Right cardiac atrium (tissue), 5 donors: ENCODE results near the gene UBE4B. TPM values are rescaled to one million over a fixed set of nuclear protein-coding genes. Genes with fewer than 3 reads are reported as not detected.
"Not testable (repeated sequence)": the region's sequence is repeated elsewhere in the genome, so short reads cannot be mapped to it uniquely, and the experiment has no call there.

Experiments
- ATAC-seq, 2 donors: fragments of 200-7000 bp; cut with Tn5 transposase; one replicate each; pipeline versions ENCODE4 v1.8.0 to v1.9.1; 2020; ENCODE audit warnings: moderate library complexity in 2 of 2, mild to moderate bottlenecking in 1 of 2
- DNase-seq, 3 donors: peaks; one replicate each; pipeline ENCODE4 v3.0.0-alpha.2; 2020
- H3K27ac ChIP-seq: one replicate; pipeline ENCODE4 v1.5.1; 2013; ENCODE audit warnings: mild to moderate bottlenecking, low read length, control low read depth, moderate library complexity
- H3K27me3 ChIP-seq: one replicate; pipeline ENCODE4 v1.6.1; 2013; ENCODE audit not compliant: control insufficient read depth, insufficient read depth
- H3K4me1 ChIP-seq: one replicate; pipeline ENCODE4 v1.6.1; 2013; ENCODE audit warnings: low read length; ENCODE audit not compliant: control insufficient read depth, insufficient read depth
- H3K4me3 ChIP-seq: one replicate; pipeline ENCODE4 v1.5.1; 2013; ENCODE audit warnings: low read length, control low read depth
- H3K9me3 ChIP-seq: one replicate; pipeline ENCODE4 v1.6.1; 2013; ENCODE audit warnings: low read length; ENCODE audit not compliant: control insufficient read depth
- WGBS: extraction: QIAGEN DNeasy Blood & Tissue Kit; methylation state at CpG from one replicate; pipeline ENCODE4 v1.1.7; 2013; 5-methylcytosine and 5-hydroxymethylcytosine counted together
- intact Hi-C, 4 donors: fragments of 100-400 bp; cut with DNase I; formaldehyde crosslinking; loops; one replicate each; pipeline versions ENCODE4 v1.11.0 to v1.14.0; 2022 to 2023
- polyA plus RNA-seq: library from polyadenylated mRNA; stranded (reverse); fragments of 200-250 nt; gene quantifications from one replicate; pipeline ENCODE4 v1.2.3, GENCODE V29; 2013
- total RNA-seq, 4 donors: library from RNA; stranded (reverse); fragmentation: NEBNext Ultra II Directional; extraction: Animal tissue kit (Norgen Biotek cat#: 25700); gene quantifications; one replicate each; pipeline ENCODE4 v1.2.1, GENCODE V29; 2021
- donor health status: healthy with polysubstance abuse.
- donor health status: DM: no; HTN: yes; CAD: no.
- donor health status: DM: no; HTN: no; CAD: no.
- donor health status: DM: no; HTN: yes; CAD: no; lungs with severe emphysema.
- donor health status: DM: yes; HTN: yes; CAD: no.

Gene UBE4B
- total and polyA plus RNA-seq, 5 donors: 24.1 to 90.5 (median 62.8) TPM

DNA sequence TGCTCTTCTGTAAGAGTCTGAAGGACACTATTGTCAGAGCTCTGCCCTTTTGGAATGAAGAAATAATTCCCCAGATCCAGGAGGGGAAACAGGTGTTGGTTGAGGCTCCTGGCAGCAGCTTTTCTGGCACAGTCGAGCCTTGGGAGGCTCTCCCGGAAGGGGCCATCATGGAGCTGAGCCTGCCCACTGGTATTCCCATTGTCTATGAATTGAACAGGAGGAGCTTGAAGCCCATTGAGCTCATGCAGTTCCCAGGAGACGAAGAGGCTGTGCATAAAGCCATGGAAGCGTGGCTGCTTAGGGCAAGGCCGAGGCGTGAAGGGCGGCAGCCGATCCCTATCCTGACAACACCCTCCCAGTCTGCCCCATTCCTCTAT lies 26.6 kb downstream of the UBE4B start:
- Histone ChIP-seq H3K27me3 (no peaks in the 10 kb centered on the region), H3K4me1 (peaks cover 11% of the 10 kb centered on the region), H3K27ac (no peak overlapping the region), H3K4me3 (no peak overlapping the region), H3K9me3 (no peaks in the 10 kb centered on the region)
- 72% methylated on average over 8 of the region's 8 CpGs for WGBS
- peak; percentile 11 to 37 for ATAC-seq
- intact Hi-C loops: no loop called here
- no peak for DNase-seq

DNA sequence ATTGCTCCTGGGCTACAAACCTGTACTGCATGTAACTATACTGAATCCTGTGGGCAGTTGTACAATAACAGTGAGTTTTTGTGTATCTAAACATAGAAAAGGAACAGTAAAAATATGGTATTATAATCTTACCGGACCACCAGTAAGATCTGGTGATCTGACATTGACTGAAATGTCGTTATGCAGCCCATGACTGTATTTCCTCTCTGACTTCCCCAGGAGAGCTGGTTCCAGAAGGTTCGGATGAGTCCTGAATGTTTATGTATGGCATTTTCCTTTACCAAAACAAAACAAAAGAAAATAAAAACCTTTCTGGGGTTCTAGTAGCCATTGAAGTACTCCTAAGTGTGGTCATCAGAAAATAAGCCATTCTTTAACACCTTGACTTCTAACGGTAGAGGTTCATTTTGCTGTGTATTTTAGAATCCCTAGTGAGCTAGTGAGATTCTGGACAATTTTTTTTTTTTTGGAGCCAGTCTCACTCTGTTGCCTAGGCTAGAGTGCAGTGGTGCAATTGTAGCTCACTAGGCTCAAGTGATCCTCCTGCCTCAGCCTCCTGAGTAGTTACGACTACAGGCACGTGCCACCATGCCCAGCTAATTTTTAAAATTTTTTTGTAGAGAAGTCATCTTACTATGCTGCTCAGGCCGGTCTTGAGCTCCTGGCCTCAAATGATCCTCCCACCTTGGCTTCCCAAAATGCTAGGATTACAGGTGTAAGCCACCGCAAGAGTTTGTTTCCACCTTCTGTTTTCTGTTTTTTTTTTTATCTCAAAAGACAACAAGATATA lies 27.7 kb downstream of the UBE4B start:
- H3K27me3 ChIP-seq: no peaks in the 10 kb centered on the region
- intact Hi-C loops: no loop called here
- no peak overlapping the region for H3K4me3 ChIP-seq
- WGBS: 82% methylated on average over 8 of the region's 8 CpGs
- DNase-seq: no peak
- no peak overlapping the region for H3K27ac ChIP-seq
- no peaks in the 10 kb centered on the region for H3K9me3 ChIP-seq
- ATAC-seq: no peak
- peaks cover 14% of the 10 kb centered on the region for H3K4me1 ChIP-seq

DNA sequence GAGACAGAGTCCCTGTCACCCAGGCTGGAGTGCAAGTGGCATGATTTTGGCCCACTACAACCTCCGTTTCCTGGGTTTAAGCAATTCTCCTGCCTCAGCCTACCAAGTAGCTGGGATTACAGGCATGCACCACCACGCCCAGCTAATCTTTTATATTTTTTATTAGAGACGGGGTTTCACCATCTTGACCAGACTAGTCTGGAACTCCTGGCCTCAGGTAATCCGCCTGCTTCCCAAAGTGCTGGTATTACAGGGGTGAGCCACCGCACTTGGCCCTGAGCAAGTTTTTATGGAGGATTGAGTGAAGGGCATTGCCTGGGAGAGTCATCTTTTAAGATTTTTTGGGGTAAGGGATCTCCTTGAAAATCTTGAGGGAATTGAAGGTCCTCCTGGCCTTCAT lies 28.5 kb downstream of the UBE4B start:
- Histone ChIP-seq H3K4me1 (peaks cover 18% of the 10 kb centered on the region), H3K4me3 (no peak overlapping the region), H3K27me3 (no peaks in the 10 kb centered on the region), H3K27ac (no peak overlapping the region), H3K9me3 (no peaks in the 10 kb centered on the region)
- intact Hi-C loops: no loop called here
- 92% methylated on average over 5 of the region's 5 CpGs for WGBS
- no peak for DNase-seq
- ATAC-seq: no peak

DNA sequence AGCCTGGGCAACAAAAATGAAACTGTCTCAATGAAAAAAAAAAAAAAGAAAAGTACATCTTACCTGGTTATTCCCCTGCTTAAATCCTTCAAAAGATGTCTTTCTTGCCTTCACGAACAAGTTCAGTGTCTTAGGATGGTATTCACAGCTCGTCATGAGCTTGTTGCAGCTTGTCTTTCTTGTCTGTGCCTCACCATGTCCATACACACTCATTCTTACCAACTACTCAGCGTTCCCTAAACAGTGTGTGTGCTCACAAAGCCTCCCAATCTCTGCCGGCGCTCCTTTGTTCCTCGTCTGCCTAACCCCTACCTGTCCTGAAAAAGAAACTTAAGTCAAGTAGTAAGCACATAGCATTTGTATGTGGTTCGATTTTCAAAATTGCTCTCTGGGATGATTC lies 31.1 kb downstream of the UBE4B start:
- intact Hi-C loops: no loop called here

DNA sequence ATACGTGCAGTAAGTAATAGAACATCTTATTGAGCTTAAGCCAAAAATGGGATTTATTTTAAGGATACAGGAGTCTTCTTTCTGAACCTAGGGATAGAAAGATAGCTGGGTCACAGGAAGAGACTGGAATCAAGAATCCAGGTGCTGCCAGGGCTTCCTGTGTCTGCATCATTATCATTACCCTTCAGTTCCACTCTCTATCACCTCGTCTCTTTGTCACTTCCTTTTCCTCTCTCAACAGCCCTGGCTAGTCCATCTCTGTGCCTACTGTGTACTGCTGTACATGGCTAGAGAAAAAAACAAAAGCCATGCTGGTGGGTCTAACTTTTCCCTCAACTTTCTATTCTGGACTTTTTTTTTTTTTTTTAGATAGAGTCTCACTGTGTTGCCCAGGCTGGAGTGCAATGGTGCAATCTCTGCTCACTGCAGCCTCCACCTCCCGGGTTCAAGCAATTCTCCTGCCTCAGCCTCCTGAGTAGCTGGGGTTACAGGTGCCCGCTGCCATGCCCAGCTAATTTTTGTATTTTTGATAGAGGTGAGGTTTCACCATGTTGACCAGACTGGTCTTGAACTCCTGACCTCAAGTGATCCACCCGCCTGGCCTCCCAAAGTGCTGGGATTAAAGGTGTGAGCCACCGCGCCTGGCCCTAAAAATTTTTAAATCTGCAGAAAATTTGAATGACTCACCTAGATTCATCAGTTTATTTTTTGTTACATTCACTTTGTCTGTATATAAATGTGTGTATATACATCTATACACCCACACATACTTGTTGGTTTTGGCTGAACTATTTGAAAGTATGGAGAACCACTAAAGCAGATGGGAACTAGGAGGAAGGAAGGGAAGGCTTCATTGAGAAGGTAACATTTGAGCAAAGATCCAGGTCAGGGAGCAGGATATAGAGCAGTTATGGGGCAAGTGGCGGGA lies 31.9 kb downstream of the UBE4B start:
- WGBS: 81% methylated on average over 8 of the region's 8 CpGs
- Histone ChIP-seq H3K4me1 (peaks cover 13% of the 10 kb centered on the region), H3K4me3 (no peak overlapping the region), H3K9me3 (no peaks in the 10 kb centered on the region), H3K27ac (peak overlapping the region; percentile 72), H3K27me3 (no peaks in the 10 kb centered on the region)
- intact Hi-C loops: no loop called here
- ATAC-seq (peak in 1 of 2 donors; percentile 40), DNase-seq (no peak)

More for the DNA sequence above, 31.1 kb downstream of the UBE4B start:
- no peak overlapping the region for H3K27ac ChIP-seq
- H3K4me3 ChIP-seq: no peak overlapping the region
- H3K4me1 ChIP-seq: peaks cover 18% of the 10 kb centered on the region
- no peaks in the 10 kb centered on the region for H3K9me3 ChIP-seq
- ATAC-seq (no peak), DNase-seq (no peak)
- 80% methylated on average over 7 of the region's 7 CpGs for whole genome bisulfite sequencing
- no peaks in the 10 kb centered on the region for H3K27me3 ChIP-seq

DNA sequence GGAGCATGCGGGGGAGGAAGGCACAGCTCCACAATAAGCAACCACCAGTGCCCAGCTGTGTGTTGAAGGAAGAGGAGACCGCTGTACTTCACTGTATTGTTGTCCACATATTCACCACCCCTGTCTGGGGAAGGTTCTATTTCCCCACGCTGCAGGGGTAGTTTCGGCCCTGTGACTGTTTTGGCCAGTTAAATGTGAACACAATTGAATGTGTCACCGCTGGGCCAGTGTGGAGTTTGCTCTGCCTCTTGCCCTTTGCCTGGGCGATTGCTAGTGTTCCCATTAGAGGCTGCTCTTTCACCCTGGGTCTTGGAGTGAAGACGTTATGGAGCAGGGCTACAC lies 32.6 kb downstream of the UBE4B start:
- 60% methylated on average over 7 of the region's 7 CpGs for WGBS
- Histone ChIP-seq H3K4me3 (no peak overlapping the region), H3K27ac (peak overlapping the region; percentile 72), H3K9me3 (no peaks in the 10 kb centered on the region), H3K4me1 (peaks cover 9% of the 10 kb centered on the region), H3K27me3 (no peaks in the 10 kb centered on the region)
- intact Hi-C loops: no loop called here
- DNase-seq (no peak), ATAC-seq (peak in 1 of 2 donors; percentile 31)

DNA sequence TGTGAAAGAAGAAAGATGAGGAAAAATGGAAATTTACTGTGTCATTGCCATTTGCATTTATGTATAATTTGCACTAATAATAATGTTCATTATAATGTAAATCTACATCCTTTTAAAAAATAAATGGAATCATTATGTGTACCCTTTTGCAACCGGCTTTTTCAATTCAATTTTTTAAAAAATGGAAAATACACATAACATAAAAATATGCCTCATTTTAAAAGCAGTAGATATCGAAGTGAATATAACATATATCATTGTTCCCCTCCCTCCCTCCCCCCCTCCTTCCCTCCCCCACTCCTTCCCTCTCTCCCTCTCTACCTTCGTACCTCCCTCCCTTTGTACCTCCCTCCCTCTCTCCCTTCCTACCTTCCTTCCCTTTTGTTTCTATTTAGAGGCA lies 33.0 kb downstream of the UBE4B start:
- intact Hi-C loops: no loop called here
- no peak overlapping the region for H3K27ac ChIP-seq
- peaks cover 9% of the 10 kb centered on the region for H3K4me1 ChIP-seq
- no peak overlapping the region for H3K4me3 ChIP-seq
- 69% methylated on average over 3 of the region's 3 CpGs for WGBS
- no peaks in the 10 kb centered on the region for H3K27me3 ChIP-seq
- DNase-seq (no peak), ATAC-seq (no peak)
- no peaks in the 10 kb centered on the region for H3K9me3 ChIP-seq

DNA sequence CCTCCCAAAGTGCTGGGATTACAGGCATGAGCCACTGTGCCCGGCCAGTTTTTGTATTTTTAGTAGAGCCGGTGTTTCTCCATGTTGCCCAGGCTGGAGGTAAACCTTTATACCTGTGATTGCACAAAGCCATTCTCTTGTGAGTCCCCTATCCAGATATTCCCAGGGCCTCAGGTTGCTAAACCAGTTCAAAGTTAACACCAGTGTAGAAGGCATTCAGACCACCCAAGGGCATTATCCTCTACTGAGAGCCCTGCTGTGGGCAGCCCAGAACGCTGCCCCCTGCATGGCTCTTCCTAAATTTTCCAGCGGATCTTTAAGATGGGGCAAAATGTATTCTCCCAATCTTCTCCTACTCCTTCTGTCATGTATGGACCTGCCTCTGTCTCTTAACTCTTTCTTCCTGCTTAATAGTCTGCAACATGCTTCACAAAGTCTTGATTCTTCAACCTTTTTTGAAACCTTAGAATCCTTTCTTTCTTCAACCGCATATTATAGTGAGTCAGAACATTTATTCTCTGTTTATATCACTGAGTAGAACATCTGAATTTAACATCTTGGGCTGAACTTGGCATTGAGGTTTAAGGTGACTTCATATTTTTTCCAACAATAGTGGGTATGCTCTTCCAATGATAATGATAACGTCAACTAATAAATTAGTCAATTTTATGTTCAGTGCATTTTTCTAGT lies 36.0 kb downstream of the UBE4B start:
- ATAC-seq: no peak
- no peak for DNase-seq
- H3K27ac ChIP-seq: peak overlapping the region; percentile 30
- no peak overlapping the region for H3K4me3 ChIP-seq
- H3K27me3 ChIP-seq: no peaks in the 10 kb centered on the region
- H3K9me3 ChIP-seq: no peaks in the 10 kb centered on the region
- WGBS: 84% methylated on average over 6 of the region's 6 CpGs
- intact Hi-C loops: no loop called here
- peaks cover 9% of the 10 kb centered on the region for H3K4me1 ChIP-seq

DNA sequence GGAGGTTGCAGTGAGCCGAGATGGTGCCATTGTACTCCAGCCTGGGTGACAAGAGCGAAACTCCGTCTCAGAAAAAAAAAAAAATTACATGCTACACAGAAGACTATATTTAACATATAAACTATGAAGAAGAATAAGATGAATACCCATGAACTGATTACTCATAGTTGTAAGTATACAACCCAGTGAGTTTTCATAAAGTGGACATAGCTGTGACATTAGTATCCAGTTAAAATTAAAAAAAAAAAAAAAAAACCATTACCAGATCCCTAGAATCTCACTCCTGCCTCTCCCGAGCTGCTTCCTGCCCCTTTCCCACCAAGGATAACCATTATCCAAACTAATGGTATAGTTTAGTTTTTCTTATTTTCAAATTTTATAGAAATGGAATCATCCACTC lies 37.4 kb downstream of the UBE4B start:
- peaks cover 9% of the 10 kb centered on the region for H3K4me1 ChIP-seq
- 95% methylated on average over 4 of the region's 4 CpGs for WGBS
- H3K9me3 ChIP-seq: no peaks in the 10 kb centered on the region
- intact Hi-C loops: no loop called here
- ATAC-seq: no peak
- no peak for DNase-seq
- H3K27ac ChIP-seq: no peak overlapping the region
- no peak overlapping the region for H3K4me3 ChIP-seq
- H3K27me3 ChIP-seq: no peaks in the 10 kb centered on the region

DNA sequence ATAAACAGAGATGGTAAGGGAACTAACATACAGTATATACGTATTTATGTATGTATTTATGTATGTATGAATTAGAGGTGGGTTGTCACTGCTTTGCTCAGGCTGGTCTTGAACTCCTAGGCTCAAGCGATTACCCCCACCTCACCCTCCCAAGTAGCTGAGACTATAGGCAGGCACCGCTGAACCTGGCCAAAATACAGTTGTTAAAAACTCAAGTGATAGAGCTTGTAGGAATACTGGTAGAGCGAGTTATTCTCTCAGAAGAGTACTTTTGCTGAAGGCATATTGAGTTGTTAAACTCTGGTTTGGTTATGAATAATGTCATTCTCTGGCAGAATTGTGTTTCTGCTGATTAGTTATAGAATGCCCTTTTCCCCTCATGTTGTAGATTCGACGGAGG lies 38.9 kb downstream of the UBE4B start:
- intact Hi-C loops: no loop called here
- DNase-seq (no peak), ATAC-seq (no peak)
- Histone ChIP-seq H3K9me3 (no peaks in the 10 kb centered on the region), H3K4me3 (no peak overlapping the region), H3K27me3 (no peaks in the 10 kb centered on the region), H3K27ac (no peak overlapping the region), H3K4me1 (peaks cover 4% of the 10 kb centered on the region)
- WGBS: 87% methylated on average over 6 of the region's 6 CpGs

DNA sequence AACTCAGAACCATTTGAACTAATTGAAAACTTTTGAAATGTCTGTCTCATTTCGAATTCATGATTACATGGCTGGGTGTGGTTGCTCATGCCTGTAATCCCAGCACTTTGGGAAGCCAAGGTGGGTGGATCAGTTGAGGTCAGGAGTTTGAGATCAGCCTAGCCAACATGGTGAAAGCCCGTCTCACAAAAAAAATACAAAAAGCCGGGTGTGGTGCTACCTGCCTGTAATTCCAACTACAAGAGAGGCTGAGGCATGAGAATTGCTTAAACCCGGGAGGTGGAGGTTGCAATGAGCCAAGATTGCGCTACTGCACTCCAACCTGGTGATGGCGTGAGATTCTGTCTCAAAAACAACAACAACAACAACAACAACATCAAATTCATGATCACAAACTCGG lies 40.6 kb downstream of the UBE4B start:
- 92% methylated on average over 7 of the region's 7 CpGs for WGBS
- ATAC-seq, H3K4me1 ChIP-seq, H3K9me3 ChIP-seq, DNase-seq, H3K27me3 ChIP-seq, intact Hi-C loops, H3K4me3 ChIP-seq, H3K27ac ChIP-seq: not testable (repeated sequence)
